ENCODE measurements around the gene P3H1. TPM values are rescaled to one million over a fixed set of nuclear protein-coding genes. Genes with fewer than 3 reads are reported as not detected.

P3H1 gene
- total RNA-seq, 1 experiment from 2014 or later: 22.8 TPM

- intact Hi-C loops (cut with micrococcal nuclease; ENCODE audit: unreplicated experiment): loop anchor here (10.0 kb wide), 1 partner anchor 638 kb away; no protein-coding TSS in a partner anchor
- CTCF ChIA-PET: interaction anchor here (1.0 kb wide), 1 partner anchor 638 kb away, joined by 3 read pairs; no protein-coding TSS in a partner anchor
- H3K9me3 ChIP-seq (ENCODE audit: insufficient read depth, low read depth): no peaks in the 10 kb centered on the region
- DNase-seq: no peak
- TF ChIP-seq CTCF (conservative IDR thresholded peaks at IDR 0.05) (no peak), EZH2 (IDR thresholded peaks at IDR 0.05; ENCODE audit: low read depth) (no peak)
- H4K20me1 ChIP-seq (ENCODE audit: insufficient read depth): no peaks in the 10 kb centered on the region
- no peak overlapping the region for H3K27ac ChIP-seq
- no peak overlapping the region for H2AFZ ChIP-seq
- POLR2A ChIA-PET (ENCODE audit: unreplicated experiment): interaction anchor here (0.5 to 0.7 kb wide), 2 partner anchors 195 to 294 kb away, joined by 3 to 4 read pairs; no protein-coding TSS in a partner anchor
- no peaks in the 10 kb centered on the region for H3K27me3 ChIP-seq (ENCODE audit: insufficient read depth, low read depth)
- no peaks in the 10 kb centered on the region for H3K4me1 ChIP-seq (replicated peaks; ENCODE audit: insufficient read depth)
- H3K4me2 ChIP-seq: no peak overlapping the region
- H3F3A ChIP-seq (ENCODE audit: insufficient read depth, low read depth): 0 out of 2 replicates have a peak, but pooled peaks cover 4% of the 10 kb centered on the region
- no peaks in the 10 kb centered on the region for H3K9me2 ChIP-seq (ENCODE audit: insufficient read depth)
- BruUV-seq (replicated peaks): no TSS peak
- no peaks in the 10 kb centered on the region for H3K36me3 ChIP-seq (ENCODE audit: low read depth)
- H3K4me3 ChIP-seq: no peak overlapping the region
- no peaks in the 10 kb centered on the region for H3K79me2 ChIP-seq (ENCODE audit: low read depth)
Observed at GRCh38 chr1:42776502-42776901, 9.7 kb upstream of the P3H1 start.

GRCh38 chr1:42774928-42775526 is 8.2 kb upstream of the P3H1 start:
- intact Hi-C loops (cut with micrococcal nuclease; ENCODE audit: unreplicated experiment): loop anchor here (10.0 kb wide), 1 partner anchor 640 kb away; no protein-coding TSS in a partner anchor

GRCh38 chr1:42773420-42773819 is 6.6 kb upstream of the P3H1 start:
- CTCF ChIA-PET: no interaction called here
- no TSS peak for BruUV-seq (replicated peaks)
- no peaks in the 10 kb centered on the region for H3K36me3 ChIP-seq (ENCODE audit: low read depth)
- no peaks in the 10 kb centered on the region for H3F3A ChIP-seq (ENCODE audit: insufficient read depth, low read depth)
- H3K4me2 ChIP-seq: no peak overlapping the region
- no peaks in the 10 kb centered on the region for H3K9me3 ChIP-seq (ENCODE audit: insufficient read depth, low read depth)
- H3K4me3 ChIP-seq: no peak overlapping the region
- no peaks in the 10 kb centered on the region for H3K9me2 ChIP-seq (ENCODE audit: insufficient read depth)
- no peaks in the 10 kb centered on the region for H4K20me1 ChIP-seq (ENCODE audit: insufficient read depth)
- DNase-seq: no peak
- no peaks in the 10 kb centered on the region for H3K27me3 ChIP-seq (ENCODE audit: insufficient read depth, low read depth)
- peaks cover 11% of the 10 kb centered on the region for H3K79me2 ChIP-seq (ENCODE audit: low read depth)
- POLR2A ChIA-PET (ENCODE audit: unreplicated experiment): interaction anchor here (0.6 kb wide), 1 partner anchor 75 kb away, joined by 7 read pairs; no protein-coding TSS in a partner anchor
- TF ChIP-seq EZH2 (IDR thresholded peaks at IDR 0.05; ENCODE audit: low read depth) (no peak), CTCF (conservative IDR thresholded peaks at IDR 0.05) (no peak)
- no peak overlapping the region for H2AFZ ChIP-seq
- intact Hi-C loops (cut with micrococcal nuclease; ENCODE audit: unreplicated experiment): loop anchor here (10.0 kb wide), 1 partner anchor 641 kb away; no protein-coding TSS in a partner anchor
- H3K4me1 ChIP-seq (replicated peaks; ENCODE audit: insufficient read depth): peaks cover 6% of the 10 kb centered on the region
- H3K27ac ChIP-seq: no peak overlapping the region

More at GRCh38 chr1:42774928-42775526, 8.2 kb upstream of the P3H1 start:
- Histone ChIP-seq H3K27me3 (ENCODE audit: insufficient read depth, low read depth) (no peaks in the 10 kb centered on the region), H3K4me2 (no peak overlapping the region), H4K20me1 (ENCODE audit: insufficient read depth) (no peaks in the 10 kb centered on the region), H3K4me1 (replicated peaks; ENCODE audit: insufficient read depth) (no peaks in the 10 kb centered on the region), H3K9me3 (ENCODE audit: insufficient read depth, low read depth) (no peaks in the 10 kb centered on the region), H3K79me2 (ENCODE audit: low read depth) (0 out of 2 replicates have a peak, but pooled peaks cover 3% of the 10 kb centered on the region), H3K9me2 (ENCODE audit: insufficient read depth) (no peaks in the 10 kb centered on the region), H3K27ac (no peak overlapping the region), H3F3A (ENCODE audit: insufficient read depth, low read depth) (0 out of 2 replicates have a peak, but pooled peaks cover 3% of the 10 kb centered on the region), H3K36me3 (ENCODE audit: low read depth) (no peaks in the 10 kb centered on the region), H3K4me3 (no peak overlapping the region), H2AFZ (no peak overlapping the region)
- POLR2A ChIA-PET (ENCODE audit: unreplicated experiment): interaction anchor here (0.6 kb wide), 1 partner anchor 257 kb away, joined by 4 read pairs; no protein-coding TSS in a partner anchor
- no peak for DNase-seq
- TF ChIP-seq CTCF (conservative IDR thresholded peaks at IDR 0.05): no peak
- CTCF ChIA-PET: interaction anchor here (0.6 kb wide), 1 partner anchor 138 kb away, joined by 3 read pairs; no protein-coding TSS in a partner anchor
- no TSS peak for BruUV-seq (replicated peaks)
